Fibroblast of skin of left biceps (primary cell): ENCODE results near the gene CCDC60.
A peak's percentile ranks its signal among the peaks of the same experiment; 100 is the strongest.

ENCODE experiments used
- DNase-seq, 2 experiments: peaks; one replicate each; pipeline ENCODE4 v3.0.0-alpha.2; 2013; ENCODE audit warnings: low read depth in 2 of 2

The CCDC60 gene

DNA sequence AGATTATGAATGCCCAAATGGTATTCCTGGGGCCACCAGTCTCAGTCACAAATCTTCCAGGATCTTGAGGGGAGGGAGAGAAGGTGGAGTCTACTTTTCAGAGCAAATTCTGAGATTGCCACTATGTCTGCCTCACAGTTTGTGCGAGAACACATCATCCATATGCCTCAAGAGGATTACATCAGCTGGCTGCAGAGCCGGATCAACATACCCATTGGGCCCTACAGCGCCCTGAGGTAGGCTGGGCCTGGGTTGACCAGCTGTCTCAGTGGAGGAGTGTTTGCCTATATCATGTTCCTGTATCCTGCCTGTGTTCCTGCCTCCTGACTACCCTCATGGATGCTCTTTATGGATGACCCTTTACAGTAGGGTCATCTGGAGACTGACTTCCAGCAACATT, 205.9 kb downstream of the CCDC60 start:
- DNase-seq, result no peak

DNA sequence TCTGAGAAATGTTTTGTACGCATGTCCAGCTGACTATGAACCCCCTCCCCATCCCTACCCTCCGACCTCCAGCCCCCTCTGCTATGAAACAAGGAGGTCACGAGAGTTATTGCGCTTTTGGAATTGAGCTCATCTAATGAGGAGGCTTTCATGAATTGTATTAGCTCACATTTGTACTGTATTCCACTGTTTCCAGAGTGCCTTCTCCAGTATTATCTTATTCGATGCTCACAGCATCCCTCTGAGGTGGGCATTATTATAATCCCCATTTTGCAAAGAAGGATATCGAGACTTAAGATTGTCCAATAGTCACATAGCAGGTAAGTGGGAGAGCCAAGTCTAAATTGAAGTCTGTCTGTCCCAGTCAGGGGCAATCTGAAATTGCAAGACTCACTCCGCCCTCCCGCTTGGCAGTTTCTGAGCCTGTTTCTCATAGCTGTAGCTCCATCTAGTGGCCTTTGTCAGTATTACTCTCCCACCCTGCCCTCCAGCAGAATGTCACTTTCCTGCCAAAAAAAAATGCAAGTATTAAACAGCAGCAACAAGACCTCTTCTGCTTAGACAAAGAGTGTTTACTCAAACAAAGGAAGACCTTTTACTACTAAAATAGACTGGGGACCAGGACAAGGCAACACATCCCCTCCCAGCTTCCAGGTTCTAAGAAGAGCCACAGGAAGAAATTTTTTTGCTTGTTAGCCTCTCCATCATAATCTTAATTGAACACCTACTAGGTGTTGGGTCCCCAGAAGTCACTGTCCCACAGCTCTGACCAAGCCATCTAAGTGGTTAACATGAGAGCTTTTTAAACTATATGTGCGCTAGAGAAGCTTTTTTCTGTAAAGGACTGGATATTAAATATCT, 210.5 kb downstream of the CCDC60 start:
- DNase-seq, result peak; percentile 16 to 31

DNA sequence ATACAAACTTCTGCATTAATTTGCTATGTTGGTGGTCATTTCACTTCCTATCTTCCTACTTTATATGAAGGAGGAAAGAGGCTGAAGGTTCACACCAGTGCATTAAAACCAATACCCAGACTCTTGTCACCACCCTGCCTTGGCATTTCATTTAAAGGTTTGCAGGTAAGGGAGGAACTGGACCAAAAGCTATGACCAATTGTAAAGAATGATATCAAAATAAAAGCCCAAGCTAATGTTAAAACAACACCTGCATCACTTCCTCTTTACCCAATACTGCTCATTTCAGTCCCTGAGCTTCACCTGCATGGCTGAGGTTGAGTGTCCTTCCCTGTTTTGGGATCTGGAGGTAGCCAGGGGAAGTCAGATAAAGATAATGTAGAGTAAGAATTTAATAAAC, 211.8 kb downstream of the CCDC60 start:
- DNase-seq, result no peak

DNA sequence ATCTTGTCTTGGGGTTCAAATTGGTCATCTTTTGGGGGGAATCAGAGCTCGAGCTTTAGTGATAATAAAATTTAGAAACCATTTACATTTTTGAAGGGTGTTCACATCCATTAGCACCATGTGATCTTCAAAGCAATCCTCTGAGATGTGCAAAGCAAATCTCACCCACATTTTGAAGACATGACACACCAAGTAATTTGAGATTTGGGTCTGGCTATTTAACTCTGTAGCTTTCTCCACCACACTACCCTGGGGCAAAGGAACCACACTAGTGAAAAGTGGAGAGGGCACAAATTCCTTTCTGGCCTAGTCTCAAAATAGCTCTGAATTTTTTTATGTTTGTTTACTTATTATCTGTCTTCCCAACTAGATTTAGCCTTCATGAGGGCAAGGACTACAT, 212.5 kb downstream of the CCDC60 start:
- no peak for DNase-seq

DNA sequence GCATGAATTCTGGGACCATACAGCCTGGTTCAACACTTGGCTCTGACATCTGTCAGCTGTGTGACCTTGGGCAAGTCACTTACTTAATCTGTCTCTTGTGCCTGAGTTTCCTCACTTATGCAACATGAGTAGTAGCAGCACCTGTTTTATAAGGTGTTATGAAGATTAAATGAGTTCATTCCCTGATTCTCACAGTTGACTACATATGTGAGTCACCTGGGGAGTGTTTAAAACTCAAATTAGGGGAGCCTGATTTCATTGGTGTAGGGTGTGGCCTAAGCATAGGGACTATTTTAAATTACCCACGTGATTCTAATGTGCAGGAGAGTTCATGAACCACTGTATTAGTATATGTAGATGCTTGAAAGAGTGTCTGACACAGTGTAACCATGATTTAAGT, 222.3 kb downstream of the CCDC60 start:
- DNase-seq, result no peak

DNA sequence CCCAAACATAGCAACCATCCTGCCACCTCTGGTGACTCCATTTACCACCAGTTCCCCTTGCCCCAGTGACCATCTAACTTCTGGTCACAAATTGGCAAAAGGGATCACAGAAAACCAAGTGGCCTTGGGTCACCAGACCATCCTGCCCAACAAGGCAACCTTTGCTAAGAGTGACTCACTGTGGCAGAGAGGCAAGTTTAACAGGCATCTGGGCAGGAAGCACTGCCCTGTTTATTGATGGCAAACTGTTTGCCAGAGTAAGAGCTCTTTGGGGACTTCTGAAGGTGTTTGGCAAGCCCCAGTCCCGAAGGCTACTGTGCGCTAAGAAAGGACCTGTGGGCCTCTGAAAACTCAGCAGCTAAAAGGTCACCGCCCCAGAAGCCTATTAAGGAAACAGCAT, 230.9 kb downstream of the CCDC60 start:
- no peak for DNase-seq

DNA sequence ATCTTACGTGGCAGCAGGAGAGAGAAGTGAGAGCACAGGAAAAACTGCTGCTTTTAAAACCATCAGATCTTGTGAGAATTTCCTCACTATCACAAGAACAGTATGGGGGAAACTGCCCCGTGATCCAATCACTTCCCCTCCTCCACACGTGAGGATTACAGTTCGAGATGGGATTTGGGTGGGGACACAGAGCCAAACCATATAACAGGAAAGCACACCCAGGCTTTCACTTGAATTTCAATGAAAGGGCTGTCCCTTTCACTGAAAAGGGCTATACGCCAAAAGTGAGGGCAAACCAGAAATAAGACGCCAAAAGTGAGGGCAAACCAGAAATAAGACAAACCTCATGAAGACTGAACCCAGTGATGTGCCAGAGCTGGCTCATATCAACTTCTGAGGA, 236.2 kb downstream of the CCDC60 start:
- no peak for DNase-seq

DNA sequence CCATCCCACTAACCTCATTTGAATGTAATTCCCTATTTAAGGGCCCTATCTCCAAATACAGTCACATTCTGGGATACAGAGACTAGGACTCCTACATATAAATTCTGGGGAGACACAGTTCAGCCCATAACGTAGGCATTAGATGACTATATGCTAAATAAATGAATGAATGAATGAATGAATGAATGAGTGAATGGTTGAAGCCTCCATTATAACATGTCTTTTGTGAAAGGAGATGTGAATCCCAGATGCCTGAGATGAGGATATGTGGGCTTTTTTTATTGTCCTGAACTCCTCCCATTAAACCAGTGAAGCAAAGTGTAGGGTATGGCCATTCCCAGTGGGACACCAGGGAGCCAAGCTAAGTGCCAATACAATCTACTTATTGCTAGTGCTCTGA, 238.6 kb downstream of the CCDC60 start:
- DNase-seq, result no peak

DNA sequence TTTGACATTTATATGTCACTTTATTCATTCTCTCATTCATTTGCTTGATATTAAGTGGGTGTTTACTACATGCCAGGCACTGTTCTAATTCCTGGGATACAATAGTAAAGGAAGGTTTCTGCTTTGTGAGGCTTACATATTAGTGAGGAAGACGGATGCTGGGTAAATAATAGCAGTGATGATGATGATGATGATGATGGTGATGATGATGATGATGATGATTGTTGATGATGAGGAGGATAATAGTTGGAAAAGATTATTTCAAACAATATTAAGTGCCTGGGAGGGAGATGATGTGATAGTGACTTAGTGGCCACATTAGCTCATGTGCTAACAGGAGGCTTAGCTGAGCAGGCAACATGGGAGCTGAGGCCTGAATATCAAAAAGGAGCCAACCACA, 239.7 kb downstream of the CCDC60 start:
- no peak for DNase-seq

DNA sequence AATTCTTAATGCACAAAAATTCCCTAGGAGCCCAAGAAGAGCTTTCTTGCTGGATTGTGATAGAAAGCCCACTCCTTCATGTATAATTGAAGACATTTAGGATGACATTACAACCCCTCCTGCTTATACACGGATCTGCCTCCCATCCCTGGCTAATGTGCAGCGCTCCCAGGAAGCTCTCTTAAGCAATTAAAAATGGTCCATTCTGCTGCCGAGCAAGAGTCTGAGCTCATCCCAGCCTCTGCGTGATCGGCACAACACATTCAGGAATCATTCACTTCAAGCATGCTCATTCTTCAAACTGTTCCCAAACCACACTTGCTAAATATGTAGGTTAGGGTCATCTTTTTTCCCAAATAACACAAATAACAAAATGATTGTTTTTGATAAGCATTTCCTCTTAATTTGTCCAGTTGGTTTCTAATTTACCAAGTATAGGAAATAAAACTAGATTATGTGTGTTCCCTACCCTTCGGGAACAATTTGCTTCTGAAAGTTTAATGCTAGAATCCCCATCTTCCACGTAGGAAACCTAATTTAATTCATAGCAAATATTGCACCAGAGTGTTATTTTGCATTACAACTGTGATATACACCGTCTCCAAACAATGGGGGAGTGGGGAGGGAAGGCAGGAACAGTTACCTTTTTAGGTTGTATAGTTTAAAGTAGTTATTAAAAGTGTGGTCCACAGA, 241.7 kb downstream of the CCDC60 start:
- DNase-seq, result no peak

DNA sequence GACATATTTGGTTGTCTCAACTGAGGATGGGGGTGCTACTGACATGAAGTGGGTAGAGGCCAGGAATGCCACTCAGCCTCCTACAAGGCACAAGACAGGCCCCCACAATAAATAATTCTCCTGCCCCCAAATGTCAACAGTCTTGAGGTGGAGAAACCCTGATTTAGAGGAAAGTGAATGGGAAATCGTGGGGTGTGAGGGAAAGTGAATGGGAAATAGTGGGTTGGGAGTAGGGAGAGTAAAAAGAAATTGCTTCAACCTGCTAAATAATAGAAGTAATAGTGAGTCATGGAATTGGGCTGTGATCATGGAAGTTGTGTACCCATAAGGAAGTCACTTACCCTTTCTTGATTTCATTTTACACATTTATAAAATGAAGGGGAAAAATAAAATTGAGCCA, 242.4 kb downstream of the CCDC60 start:
- DNase-seq, result no peak

DNA sequence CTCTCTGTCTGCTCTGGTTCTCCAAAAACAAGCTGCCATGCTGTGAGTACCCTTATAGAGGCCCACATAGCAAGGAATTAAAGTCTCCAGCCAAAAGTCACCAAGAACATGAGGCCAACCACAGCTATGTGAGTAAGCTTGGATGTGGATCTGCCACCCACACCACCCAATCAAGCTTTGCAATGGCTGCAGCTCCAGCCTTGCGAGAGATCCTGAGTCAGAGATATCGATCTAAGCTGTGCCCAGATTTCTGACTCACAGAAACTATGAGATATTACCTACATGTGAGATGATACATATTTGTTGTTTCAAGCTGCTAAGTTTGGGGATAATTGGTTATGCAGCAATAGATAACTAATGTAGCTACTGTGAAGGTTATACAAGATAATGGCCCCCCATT, 243.6 kb downstream of the CCDC60 start:
- DNase-seq, result no peak

DNA sequence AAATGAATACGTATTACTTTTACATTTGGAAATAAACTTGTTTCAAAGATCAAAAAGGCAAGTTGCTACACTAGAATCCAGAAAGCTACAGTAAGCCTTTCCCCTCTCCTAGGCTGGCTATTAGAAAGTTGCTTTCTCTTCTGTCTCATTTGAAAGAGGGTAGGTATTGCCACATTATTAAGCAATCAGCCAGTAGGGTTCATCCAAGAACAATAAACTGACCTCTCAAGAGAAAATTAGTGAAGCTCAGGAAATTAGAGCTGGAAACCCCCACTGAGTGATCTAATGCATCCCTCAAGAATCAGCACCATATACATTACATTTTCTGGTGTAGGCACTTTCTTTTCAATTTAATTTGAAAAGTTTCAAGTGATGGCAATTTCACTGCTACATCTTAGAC, 254.6 kb downstream of the CCDC60 start:
- DNase-seq, result no peak

DNA sequence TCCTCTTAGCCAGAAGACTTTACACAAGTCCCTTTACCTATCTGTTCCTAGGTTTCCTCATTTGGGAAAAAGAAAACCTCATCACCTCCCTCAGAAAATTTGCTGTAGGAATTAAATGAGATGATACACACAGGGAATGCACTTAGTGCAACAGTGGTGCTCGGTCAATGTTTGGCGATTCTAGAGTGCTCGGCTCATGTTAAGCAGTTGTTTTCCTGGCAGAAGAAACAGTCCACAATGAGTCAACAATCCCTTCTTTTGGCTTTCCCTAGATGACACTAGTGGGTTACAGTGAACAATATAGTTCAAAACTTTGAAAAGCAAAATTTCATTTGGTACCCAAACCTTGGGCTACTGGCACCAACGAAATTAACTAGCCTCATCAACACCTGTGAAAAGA, 255.1 kb downstream of the CCDC60 start:
- no peak for DNase-seq
